ENCODE measurements around the gene CYB5R2. TPM values are rescaled to one million over a fixed set of nuclear protein-coding genes. Genes with fewer than 3 reads are reported as not detected.

The CYB5R2 gene
- total RNA-seq, 4 donors from 2014 or later: 10.5 to 29.2 (median 24.1) TPM

DNA sequence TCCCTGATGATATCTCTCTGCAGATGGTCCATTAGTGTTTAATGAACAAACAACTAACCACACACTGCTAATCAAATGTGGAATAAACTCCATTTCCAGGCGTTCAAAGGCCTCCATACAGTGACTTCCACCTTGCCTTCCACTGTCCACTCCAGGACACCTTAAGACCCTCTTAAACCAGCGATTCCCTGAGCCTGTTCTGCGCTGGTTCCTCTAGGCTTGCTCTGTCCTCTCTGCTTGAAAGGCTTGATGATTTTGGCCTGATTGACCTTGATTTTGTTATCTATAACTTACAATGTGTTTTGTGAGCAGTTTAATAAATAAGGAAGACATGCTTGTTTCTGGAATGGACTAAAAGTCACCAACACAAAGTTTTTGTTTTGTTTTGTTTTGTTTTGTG is 20.9 kb upstream of the CYB5R2 start:
- Histone ChIP-seq H3K4me3 (no peak overlapping the region), H3K9me3 (no peaks in the 10 kb centered on the region), H3K4me1 (no peaks in the 10 kb centered on the region), H3K27me3 (no peaks in the 10 kb centered on the region), H3K27ac (no peak overlapping the region), H3K36me3 (no peaks in the 10 kb centered on the region)
- intact Hi-C loops (cut with DNase I; ENCODE audit: low total_unique reads): no loop called here
- no peak for DNase-seq
- no peak for TF ChIP-seq POLR2A (IDR thresholded peaks at IDR 0.05)
- TF ChIP-seq, protein P1, sequence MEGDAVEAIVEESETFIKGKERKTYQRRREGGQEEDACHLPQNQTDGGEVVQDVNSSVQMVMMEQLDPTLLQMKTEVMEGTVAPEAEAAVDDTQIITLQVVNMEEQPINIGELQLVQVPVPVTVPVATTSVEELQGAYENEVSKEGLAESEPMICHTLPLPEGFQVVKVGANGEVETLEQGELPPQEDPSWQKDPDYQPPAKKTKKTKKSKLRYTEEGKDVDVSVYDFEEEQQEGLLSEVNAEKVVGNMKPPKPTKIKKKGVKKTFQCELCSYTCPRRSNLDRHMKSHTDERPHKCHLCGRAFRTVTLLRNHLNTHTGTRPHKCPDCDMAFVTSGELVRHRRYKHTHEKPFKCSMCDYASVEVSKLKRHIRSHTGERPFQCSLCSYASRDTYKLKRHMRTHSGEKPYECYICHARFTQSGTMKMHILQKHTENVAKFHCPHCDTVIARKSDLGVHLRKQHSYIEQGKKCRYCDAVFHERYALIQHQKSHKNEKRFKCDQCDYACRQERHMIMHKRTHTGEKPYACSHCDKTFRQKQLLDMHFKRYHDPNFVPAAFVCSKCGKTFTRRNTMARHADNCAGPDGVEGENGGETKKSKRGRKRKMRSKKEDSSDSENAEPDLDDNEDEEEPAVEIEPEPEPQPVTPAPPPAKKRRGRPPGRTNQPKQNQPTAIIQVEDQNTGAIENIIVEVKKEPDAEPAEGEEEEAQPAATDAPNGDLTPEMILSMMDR (IDR thresholded peaks at IDR 0.05): no peak

DNA sequence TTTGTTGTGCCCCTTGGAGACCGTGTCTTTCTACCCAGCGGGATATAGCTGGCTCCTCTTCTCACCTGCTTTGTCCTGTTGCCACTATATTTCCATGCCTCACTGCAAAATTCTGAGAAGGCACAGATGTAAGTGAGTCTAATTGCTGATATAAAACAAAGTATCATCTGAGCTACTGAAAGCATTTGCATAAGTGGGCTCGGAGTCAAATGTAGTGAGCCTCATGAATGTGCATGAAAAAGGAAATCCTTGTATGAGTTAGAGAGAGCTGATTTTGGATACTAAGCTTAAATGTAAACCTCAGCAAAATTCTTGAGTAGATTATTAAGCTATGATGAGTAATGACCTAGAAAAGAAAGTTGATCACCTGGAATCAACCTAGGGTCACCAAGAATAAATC is 19.1 kb upstream of the CYB5R2 start:
- Histone ChIP-seq H3K4me3 (no peak overlapping the region), H3K27me3 (no peaks in the 10 kb centered on the region), H3K9me3 (no peaks in the 10 kb centered on the region), H3K27ac (no peak overlapping the region), H3K36me3 (no peaks in the 10 kb centered on the region), H3K4me1 (no peaks in the 10 kb centered on the region)
- intact Hi-C loops (cut with DNase I; ENCODE audit: low total_unique reads): no loop called here
- no peak for DNase-seq
- no peak for TF ChIP-seq POLR2A (IDR thresholded peaks at IDR 0.05)
- TF ChIP-seq, protein P1 (IDR thresholded peaks at IDR 0.05): no peak

DNA sequence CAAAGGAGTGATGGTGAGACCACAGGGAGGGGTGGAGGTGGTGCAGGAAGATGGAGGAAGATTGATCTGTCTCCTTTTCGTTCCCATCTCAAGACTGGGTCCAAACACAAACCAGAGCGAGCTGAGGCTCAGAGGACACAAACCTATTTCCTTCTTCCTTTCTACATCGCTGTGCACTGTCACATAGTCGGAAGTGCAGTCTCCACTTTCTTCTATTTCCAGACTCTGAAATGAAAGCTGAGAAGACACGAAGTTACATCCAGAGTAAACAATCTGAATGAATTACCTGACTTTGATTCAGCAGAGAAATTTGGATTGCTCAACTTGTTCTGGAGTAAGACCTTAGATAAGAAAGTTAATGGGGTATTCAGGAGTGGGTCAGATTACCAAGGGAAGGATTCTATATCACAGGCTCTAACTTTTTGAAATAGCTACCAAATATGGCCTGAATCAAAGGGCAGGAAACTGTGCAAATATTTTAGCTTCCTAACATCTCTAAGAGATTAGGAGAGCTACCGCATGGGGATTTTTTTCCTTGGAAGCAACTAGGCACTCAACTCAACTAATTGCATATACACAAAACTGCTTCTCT is 18.6 kb upstream of the CYB5R2 start:
- no peak for DNase-seq
- intact Hi-C loops (cut with DNase I; ENCODE audit: low total_unique reads): no loop called here
- no peaks in the 10 kb centered on the region for H3K4me1 ChIP-seq

DNA sequence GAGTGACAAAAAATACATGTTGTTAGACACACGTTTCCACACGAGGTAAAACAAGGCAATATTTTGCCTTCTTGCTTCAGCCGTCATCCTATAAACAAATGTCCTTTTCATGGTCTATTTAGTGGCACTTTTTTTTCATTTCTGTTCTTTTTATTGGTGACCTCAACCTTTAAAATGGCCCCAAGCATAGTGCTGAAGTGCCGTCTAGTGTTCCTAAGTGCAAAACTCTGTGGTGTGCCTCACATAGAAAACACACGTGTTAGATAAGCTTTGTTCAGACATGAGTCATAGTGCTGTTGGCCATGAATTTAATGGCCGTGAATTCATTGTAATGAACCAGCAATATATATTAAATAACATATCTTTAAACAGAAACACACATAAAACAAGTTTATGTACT is 17.3 kb upstream of the CYB5R2 start:
- intact Hi-C loops (cut with DNase I; ENCODE audit: low total_unique reads): no loop called here
- TF ChIP-seq, protein P1 (IDR thresholded peaks at IDR 0.05): no peak
- no peak for TF ChIP-seq POLR2A (IDR thresholded peaks at IDR 0.05)

More for the DNA sequence above, 18.6 kb upstream of the CYB5R2 start:
- no peak for TF ChIP-seq POLR2A (IDR thresholded peaks at IDR 0.05)
- TF ChIP-seq, protein P1 (IDR thresholded peaks at IDR 0.05): no peak
- no peaks in the 10 kb centered on the region for H3K27me3 ChIP-seq
- no peak overlapping the region for H3K27ac ChIP-seq
- H3K36me3 ChIP-seq: no peaks in the 10 kb centered on the region
- H3K9me3 ChIP-seq: no peaks in the 10 kb centered on the region
- no peak overlapping the region for H3K4me3 ChIP-seq

DNA sequence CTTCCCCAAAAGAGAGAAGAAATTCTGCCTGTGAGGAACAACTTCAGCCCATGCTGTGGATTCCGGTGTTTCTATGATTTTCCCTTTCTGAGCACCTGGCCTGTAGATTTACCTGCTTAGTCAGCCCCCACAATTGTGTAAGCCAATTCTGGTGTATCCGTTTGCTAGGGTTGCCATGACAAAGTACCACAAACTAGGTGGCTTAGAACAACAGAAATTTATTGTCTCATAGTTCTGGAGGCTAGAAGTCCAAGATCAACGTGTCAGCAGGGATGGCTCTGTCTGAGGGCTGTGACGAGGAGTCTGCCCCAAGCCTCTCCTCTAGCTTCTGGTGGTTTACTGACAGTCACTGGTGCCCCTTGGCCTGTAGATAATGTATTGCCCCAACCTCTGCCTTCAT is 15.9 kb upstream of the CYB5R2 start:
- TF ChIP-seq POLR2A (IDR thresholded peaks at IDR 0.05): no peak
- TF ChIP-seq, protein P1 (IDR thresholded peaks at IDR 0.05): no peak
- Histone ChIP-seq H3K4me1 (no peaks in the 10 kb centered on the region), H3K4me3 (no peak overlapping the region), H3K36me3 (no peaks in the 10 kb centered on the region), H3K9me3 (no peaks in the 10 kb centered on the region), H3K27me3 (no peaks in the 10 kb centered on the region), H3K27ac (no peak overlapping the region)
- intact Hi-C loops (cut with DNase I; ENCODE audit: low total_unique reads): loop anchor here (5.0 kb wide), 1 partner anchor 117 kb away; no protein-coding TSS in a partner anchor
- DNase-seq: no peak

More for the DNA sequence above, 17.3 kb upstream of the CYB5R2 start:
- H3K36me3 ChIP-seq: no peaks in the 10 kb centered on the region
- no peak overlapping the region for H3K27ac ChIP-seq
- no peaks in the 10 kb centered on the region for H3K4me1 ChIP-seq
- no peak overlapping the region for H3K4me3 ChIP-seq
- H3K9me3 ChIP-seq: no peaks in the 10 kb centered on the region
- no peak for DNase-seq
- H3K27me3 ChIP-seq: no peaks in the 10 kb centered on the region
